Measurements from ENCODE around the gene HSPB7. TPM values are rescaled to one million over a fixed set of nuclear protein-coding genes. Genes with fewer than 3 reads are reported as not detected.
A peak's percentile ranks its signal among the peaks of the same experiment; 100 is the strongest.
"Not testable (repeated sequence)": the region's sequence is repeated elsewhere in the genome, so short reads cannot be mapped to it uniquely, and the experiment has no call there.

Gene HSPB7
- total RNA-seq, 6 experiments from 2014 or later = 15.5 to 40.6 (median 33.0) TPM

DNA sequence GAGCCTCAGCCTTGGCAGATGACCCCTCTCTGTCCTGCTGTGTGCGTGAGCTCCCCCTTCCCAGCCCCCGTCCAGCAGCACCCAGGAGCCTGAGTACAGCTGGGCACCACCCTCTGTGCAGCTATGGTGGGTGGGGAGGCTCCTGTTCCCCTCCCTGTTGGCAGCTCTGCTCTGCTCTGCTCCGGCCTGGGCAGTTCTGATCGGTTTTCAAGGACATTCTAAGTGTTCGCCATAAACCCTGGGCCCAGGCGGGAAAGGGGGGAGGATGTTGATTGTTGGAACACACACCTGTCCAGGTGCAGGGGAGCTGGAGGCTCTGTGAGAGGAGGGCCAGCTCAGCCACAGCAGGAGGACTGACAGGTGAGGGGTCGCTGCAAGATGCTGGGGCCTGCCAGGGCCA lies 25.7 kb upstream of the HSPB7 start, which contains the start of gene CLCNKB:
TSS of gene CLCNKB (plus strand) at position 262 of the 400 bp plus-strand sequence. CDS start 711 bp downstream, outside the sequence.
- H3K4me1 Mint-ChIP-seq (ENCODE audit: low read depth) = no peaks in the 10 kb centered on the region
- no peak within 1 kb of the TSS for H3K4me3 Mint-ChIP-seq
- no peak for DNase-seq
- H3K27ac Mint-ChIP-seq = no peak within 1 kb of the TSS
- no peaks in the 10 kb centered on the region for H3K9me3 Mint-ChIP-seq
- TF ChIP-seq, protein P1, sequence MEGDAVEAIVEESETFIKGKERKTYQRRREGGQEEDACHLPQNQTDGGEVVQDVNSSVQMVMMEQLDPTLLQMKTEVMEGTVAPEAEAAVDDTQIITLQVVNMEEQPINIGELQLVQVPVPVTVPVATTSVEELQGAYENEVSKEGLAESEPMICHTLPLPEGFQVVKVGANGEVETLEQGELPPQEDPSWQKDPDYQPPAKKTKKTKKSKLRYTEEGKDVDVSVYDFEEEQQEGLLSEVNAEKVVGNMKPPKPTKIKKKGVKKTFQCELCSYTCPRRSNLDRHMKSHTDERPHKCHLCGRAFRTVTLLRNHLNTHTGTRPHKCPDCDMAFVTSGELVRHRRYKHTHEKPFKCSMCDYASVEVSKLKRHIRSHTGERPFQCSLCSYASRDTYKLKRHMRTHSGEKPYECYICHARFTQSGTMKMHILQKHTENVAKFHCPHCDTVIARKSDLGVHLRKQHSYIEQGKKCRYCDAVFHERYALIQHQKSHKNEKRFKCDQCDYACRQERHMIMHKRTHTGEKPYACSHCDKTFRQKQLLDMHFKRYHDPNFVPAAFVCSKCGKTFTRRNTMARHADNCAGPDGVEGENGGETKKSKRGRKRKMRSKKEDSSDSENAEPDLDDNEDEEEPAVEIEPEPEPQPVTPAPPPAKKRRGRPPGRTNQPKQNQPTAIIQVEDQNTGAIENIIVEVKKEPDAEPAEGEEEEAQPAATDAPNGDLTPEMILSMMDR (IDR thresholded peaks at IDR 0.05) = no peak
- H3K36me3 Mint-ChIP-seq (ENCODE audit: low read depth) = no peaks in the 10 kb centered on the region
- peaks cover 10% of the 10 kb centered on the region for H3K27me3 Mint-ChIP-seq (ENCODE audit: insufficient read depth)

DNA sequence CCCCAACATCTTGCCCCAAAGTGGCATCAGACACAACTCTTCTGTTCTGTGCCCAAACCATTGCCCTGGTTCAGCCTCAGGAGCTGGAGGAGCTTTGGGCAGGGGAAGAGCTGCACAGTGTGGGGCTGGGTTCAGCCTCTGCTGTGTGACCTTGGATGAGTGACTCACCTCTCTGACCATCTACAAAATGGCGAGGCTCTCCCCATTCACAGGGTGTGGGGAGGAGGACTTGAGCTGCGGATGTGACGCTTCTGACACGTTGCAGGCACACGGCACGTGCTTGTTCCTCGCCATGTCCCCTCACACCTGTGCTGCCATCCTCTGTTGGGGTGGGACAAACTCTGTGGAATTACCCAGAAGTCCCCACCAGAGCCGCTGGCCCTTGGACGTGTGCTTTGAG lies 24.8 kb upstream of the HSPB7 start:
- not testable (repeated sequence) for H3K36me3 Mint-ChIP-seq (ENCODE audit: low read depth); H3K9me3 Mint-ChIP-seq; H3K4me1 Mint-ChIP-seq (ENCODE audit: low read depth); H3K4me3 Mint-ChIP-seq; DNase-seq; H3K27ac Mint-ChIP-seq
- H3K27me3 Mint-ChIP-seq (ENCODE audit: insufficient read depth) = peaks cover 15% of the 10 kb centered on the region

DNA sequence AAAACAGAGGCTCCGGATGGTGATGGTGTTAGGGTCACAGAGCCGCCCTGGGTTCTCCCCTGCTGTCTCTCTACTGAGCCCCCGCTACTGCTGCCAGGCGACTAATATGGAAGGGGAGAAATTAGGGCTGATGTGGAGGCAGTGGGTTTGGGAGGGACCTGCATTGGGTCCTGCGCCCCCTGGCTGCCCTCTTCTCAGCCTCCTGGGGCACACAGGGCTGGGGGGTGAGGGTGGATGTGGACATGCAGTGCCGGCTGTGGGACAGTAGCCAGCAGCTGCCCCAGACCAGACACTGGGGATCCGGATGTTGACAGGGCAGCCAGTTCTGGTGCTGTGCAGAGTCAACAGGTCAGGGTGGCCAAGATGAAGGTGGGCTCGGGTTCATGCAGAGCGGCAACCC lies 24.3 kb upstream of the HSPB7 start:
- Mint-ChIP-seq H3K9me3 (no peaks in the 10 kb centered on the region), H3K27ac (no peak overlapping the region), H3K36me3 (ENCODE audit: low read depth) (no peaks in the 10 kb centered on the region), H3K27me3 (ENCODE audit: insufficient read depth) (peaks cover 18% of the 10 kb centered on the region), H3K4me3 (no peak overlapping the region), H3K4me1 (ENCODE audit: low read depth) (no peaks in the 10 kb centered on the region)
- DNase-seq = no peak
- TF ChIP-seq, protein P1 (IDR thresholded peaks at IDR 0.05) = peak; percentile 44; the same call in 1 of the 2 replicates

DNA sequence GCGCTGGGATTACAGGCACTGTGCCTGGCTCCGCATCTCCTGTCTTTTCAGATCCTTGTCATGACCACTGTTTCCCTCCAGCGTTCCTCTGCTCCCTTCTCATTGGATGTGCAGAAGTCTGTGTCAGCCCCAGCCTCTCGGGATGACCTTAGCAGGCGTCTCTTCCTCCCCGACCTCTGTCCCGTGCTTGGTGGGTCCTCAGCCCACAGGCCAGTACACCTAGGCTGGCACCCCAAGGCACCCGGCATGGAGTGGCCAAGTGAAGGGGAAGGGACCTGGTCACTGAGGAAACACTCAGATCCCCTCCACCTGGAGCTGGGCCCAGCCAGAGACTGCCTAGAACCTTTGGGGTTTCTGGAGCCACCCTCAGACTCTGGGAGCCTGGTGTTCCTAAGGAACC lies 23.4 kb upstream of the HSPB7 start:
- Mint-ChIP-seq H3K36me3 (ENCODE audit: low read depth) (no peaks in the 10 kb centered on the region), H3K4me1 (ENCODE audit: low read depth) (no peaks in the 10 kb centered on the region), H3K4me3 (no peak overlapping the region), H3K27me3 (ENCODE audit: insufficient read depth) (peaks cover 18% of the 10 kb centered on the region), H3K27ac (no peak overlapping the region), H3K9me3 (no peaks in the 10 kb centered on the region)
- TF ChIP-seq, protein P1 (IDR thresholded peaks at IDR 0.05) = no peak
- no peak for DNase-seq

DNA sequence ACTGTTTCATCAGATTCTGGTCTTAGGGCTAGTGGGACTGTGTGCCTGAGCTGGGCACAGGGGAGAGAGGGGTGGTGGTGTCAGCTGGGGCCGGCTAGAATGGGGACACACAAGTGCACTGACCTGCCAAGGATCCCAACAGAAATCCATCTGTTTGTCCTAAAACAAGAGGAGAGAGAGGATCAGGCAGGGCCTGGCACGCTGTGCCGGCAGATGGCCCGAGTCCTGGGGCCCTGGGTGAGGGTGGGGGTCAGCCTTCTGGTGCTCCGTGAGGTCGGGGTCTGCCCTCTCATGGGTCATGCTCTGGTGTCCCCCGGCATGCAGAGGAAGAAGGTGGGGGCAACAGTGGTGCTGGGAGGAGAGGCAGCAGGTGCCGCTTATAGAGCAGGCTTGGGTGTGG lies 22.0 kb upstream of the HSPB7 start:
- not testable (repeated sequence) for H3K4me1 Mint-ChIP-seq (ENCODE audit: low read depth); H3K4me3 Mint-ChIP-seq; H3K36me3 Mint-ChIP-seq (ENCODE audit: low read depth); DNase-seq; H3K27ac Mint-ChIP-seq; H3K9me3 Mint-ChIP-seq
- peaks cover 18% of the 10 kb centered on the region for H3K27me3 Mint-ChIP-seq (ENCODE audit: insufficient read depth)

DNA sequence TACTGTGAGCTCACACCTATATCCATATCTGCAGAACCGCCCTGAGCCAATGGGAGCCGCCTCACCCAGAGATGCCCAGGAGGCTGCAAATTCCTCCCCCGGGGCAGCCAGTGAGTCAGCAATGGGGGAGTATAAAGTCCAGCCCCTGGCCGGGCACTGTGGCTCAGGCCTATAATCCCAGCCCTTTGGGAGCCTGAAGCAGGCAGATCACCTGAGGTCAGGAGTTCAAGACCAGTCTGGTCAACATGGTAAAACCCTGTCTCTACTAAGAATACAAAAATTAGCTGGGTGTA lies 20.7 kb upstream of the HSPB7 start:
- TF ChIP-seq, protein P1 (IDR thresholded peaks at IDR 0.05) = no peak
- Mint-ChIP-seq H3K9me3 (no peaks in the 10 kb centered on the region), H3K27me3 (ENCODE audit: insufficient read depth) (peaks cover 18% of the 10 kb centered on the region), H3K4me3 (no peak overlapping the region), H3K36me3 (ENCODE audit: low read depth) (no peaks in the 10 kb centered on the region), H3K27ac (no peak overlapping the region), H3K4me1 (ENCODE audit: low read depth) (no peaks in the 10 kb centered on the region)
- DNase-seq = no peak

DNA sequence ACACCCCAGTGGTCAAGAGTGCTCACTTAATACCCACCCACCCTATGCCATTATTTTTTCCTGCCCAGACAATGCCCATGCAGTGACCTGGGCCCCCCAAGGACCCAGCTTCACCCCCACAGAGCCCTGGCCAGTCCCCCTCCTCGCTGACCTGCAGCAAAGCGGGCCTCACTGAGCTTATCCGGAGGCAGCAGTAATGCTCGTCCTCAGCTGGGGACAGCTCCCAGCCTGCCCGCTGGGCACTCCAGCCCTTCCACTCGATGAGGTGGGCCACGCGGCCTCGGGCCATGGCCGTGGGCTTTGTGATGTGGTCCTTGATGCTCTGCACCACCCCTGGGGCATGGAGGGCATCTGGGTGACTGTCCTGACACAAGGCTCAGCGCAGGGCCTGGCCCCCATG lies 18.6 kb upstream of the HSPB7 start:
- not testable (repeated sequence) for H3K4me3 Mint-ChIP-seq; H3K9me3 Mint-ChIP-seq; H3K36me3 Mint-ChIP-seq (ENCODE audit: low read depth); H3K27ac Mint-ChIP-seq; H3K4me1 Mint-ChIP-seq (ENCODE audit: low read depth); DNase-seq
- peaks cover 11% of the 10 kb centered on the region for H3K27me3 Mint-ChIP-seq (ENCODE audit: insufficient read depth)

Measured in HFFc6 (cell line).